GM21737 (cell line): ENCODE results near the gene NLRC5.

Source experiments
- ATAC-seq: cut with Tn5 transposase; IDR thresholded peaks from one replicate; pipeline ENCODE4 v1.9.1; 2021; ENCODE audit warnings: mild to moderate bottlenecking, moderate library complexity; ENCODE audit not compliant: unreplicated experiment

Gene NLRC5, protein sequence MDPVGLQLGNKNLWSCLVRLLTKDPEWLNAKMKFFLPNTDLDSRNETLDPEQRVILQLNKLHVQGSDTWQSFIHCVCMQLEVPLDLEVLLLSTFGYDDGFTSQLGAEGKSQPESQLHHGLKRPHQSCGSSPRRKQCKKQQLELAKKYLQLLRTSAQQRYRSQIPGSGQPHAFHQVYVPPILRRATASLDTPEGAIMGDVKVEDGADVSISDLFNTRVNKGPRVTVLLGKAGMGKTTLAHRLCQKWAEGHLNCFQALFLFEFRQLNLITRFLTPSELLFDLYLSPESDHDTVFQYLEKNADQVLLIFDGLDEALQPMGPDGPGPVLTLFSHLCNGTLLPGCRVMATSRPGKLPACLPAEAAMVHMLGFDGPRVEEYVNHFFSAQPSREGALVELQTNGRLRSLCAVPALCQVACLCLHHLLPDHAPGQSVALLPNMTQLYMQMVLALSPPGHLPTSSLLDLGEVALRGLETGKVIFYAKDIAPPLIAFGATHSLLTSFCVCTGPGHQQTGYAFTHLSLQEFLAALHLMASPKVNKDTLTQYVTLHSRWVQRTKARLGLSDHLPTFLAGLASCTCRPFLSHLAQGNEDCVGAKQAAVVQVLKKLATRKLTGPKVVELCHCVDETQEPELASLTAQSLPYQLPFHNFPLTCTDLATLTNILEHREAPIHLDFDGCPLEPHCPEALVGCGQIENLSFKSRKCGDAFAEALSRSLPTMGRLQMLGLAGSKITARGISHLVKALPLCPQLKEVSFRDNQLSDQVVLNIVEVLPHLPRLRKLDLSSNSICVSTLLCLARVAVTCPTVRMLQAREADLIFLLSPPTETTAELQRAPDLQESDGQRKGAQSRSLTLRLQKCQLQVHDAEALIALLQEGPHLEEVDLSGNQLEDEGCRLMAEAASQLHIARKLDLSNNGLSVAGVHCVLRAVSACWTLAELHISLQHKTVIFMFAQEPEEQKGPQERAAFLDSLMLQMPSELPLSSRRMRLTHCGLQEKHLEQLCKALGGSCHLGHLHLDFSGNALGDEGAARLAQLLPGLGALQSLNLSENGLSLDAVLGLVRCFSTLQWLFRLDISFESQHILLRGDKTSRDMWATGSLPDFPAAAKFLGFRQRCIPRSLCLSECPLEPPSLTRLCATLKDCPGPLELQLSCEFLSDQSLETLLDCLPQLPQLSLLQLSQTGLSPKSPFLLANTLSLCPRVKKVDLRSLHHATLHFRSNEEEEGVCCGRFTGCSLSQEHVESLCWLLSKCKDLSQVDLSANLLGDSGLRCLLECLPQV (N-terminal part only)

DNA sequence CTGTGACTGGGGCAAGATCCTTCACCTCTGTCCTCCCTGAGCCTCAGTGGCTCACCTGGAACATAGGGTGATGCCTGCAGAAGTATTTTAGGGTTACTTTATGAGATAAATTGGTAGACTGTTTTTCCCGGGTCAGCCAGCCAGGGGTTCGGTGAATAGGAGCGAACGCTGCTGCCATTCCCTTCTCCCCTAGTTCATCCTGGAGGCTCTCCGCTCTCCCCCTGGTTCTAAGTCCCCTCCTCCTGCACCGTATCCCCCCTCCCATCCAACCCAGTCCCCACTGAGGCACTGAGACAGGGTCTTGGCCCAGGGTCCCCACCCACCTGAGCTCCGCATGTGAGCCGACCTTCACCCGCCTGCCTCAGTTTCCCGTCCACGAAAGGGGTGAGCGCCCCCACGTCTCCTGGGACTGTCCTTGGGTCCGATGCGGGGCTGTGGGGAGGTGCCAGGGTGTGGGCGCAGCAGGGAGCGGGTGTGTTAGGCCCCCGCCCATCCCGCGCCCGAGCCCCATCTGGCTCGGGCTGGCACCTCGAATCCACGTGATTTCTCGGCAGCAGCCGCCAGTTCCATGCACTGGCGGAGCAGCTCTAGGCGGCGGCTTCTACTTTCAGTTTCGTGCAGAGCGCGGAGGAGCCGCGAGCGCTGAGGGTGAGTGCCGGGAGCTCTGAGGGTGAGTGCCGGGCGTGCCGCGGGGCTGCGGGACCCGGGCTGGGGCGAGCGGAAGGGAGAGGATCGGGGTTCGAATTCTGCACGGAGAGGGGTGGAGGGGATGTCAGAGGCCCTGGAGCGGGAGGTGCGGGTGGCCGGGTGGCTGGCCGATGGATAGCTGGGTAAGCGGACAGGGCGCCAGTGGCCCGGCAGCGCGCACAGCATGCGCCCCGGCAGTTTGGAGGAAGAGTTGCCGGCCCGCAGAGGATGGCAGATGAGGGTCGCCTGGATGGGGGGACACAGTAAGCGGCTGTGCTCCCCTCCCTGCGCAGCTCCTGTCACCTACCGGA lies at the start of gene NLRC5:
TSS of gene NLRC5 (plus strand) at position 610 of the 998 bp plus-strand sequence. CDS start 31,156 bp downstream, outside the sequence.
- peak; percentile 66 for ATAC-seq

DNA sequence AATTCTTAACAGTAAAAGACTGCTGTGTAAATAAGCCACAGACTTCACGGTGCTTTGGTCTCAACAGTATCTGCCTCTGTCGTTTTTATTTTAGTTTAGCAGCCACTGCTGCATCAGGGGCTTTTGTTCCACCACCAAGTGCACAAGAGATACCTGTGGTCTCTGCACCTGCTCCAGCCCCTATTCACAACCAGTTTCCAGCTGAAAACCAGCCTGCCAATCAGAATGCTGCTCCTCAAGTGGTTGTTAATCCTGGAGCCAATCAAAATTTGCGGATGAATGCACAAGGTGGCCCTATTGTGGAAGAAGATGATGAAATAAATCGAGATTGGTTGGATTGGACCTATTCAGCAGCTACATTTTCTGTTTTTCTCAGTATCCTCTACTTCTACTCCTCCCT lies 49.6 kb upstream of the NLRC5 start:
- no peak for ATAC-seq

DNA sequence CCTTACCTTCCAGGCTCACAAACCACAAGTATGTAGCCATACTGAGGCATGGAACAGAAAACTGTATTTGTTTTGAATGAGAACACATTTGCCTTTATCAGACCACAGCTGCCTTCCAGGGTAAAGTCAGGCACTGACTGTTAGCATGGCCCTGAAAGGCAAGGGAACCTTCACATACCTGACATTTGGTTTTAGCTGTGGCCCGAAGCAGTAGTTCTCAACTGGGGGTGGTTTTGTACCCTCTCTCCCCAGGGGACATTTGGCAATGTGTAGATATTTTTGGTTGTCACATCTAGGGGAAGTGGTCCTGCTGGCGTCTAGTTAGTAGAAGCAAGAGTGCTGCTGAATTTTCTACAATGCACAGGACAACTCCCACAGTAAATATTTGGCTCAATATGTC lies 48.3 kb upstream of the NLRC5 start:
- ATAC-seq = no peak

DNA sequence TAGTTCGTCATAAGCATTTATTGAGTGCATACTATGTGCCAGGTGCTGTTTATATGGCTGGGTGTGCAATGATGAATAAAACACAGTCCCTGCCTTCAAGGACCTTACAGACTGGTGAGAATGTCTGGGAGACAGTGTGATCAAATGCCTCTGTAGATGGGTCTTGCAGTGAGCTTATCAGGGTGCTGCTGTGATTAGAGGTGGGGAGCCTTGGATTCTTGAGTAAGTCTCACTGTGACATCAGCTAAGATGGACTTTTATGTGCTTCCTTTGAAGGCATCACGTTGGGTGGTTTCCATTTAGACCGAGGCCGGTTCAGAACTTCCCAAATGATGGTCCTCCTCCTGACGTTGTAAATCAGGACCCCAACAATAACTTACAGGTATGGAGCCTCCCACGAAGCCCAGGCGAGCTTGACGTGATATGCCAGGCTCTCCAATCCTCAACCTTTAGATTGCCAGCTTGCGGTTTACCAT lies 47.5 kb upstream of the NLRC5 start:
- ATAC-seq = no peak

DNA sequence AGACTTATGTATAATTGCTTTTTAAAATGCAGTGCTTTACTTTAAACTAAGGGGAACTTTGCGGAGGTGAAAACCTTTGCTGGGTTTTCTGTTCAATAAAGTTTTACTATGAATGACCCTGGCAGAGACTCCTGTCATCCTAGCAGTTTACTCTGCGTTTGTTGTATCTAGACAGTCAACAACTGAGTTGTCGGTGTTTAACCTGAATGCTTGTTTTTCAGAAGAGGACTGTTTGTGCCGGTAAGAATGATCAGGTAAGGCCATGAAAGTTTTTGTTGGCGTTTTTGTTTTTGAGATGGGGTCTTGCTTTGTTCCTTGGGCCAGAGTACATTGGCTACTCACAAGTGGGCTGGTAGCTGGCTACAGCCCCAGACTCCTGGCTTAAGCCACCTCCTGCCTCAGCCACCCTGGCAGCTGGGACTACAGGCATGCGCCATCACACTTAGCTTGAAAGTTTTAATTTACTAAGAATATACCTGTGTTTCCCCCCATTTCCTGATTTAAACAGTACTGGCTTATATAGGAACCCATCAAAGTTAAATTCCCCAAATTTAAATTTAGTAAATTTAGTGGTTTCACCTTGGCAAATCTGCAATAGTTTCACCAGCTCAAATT lies 45.5 kb upstream of the NLRC5 start:
- no peak for ATAC-seq

DNA sequence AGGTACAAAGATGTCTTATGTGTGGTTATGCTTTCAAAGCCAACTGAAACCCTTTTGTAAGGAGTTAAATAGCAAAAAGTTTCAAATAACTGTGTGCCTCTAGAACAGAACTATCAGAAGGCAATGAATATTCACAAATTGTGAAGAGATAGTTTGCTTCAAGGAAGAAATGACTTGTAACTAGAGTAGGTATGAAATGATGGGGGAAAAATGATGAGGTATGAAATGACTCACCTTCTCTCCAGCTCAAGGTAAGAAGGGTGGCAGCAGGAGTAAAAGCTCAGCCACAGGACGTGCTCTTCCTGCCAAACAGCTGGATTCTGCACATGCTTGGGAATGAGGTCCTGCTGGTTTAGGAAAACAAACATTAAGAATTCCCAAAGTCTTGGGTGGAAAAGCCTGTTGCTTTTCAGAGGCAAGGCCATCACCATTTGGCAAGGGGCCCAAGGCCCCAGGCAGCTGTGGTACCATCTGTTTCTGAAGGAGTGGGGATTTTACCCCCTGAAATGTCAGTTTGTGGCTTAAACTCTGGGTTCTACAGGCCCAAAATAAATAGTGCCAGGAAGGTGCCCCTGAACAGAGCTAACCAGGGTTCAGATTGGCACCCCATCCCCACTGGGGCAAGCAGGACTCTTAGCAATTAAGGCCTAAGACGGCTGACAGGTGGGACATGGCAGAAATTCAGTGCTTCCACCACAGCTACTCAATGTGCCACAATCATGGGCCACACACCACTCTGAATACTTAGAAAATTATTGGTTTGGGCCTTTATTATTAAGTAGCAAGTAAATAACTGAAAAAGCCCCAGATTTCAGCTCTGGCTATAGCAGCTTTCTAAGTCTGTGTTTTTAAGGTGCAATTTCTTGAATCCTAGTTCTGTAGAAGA lies 44.2 kb upstream of the NLRC5 start:
- ATAC-seq = peak; percentile 31

DNA sequence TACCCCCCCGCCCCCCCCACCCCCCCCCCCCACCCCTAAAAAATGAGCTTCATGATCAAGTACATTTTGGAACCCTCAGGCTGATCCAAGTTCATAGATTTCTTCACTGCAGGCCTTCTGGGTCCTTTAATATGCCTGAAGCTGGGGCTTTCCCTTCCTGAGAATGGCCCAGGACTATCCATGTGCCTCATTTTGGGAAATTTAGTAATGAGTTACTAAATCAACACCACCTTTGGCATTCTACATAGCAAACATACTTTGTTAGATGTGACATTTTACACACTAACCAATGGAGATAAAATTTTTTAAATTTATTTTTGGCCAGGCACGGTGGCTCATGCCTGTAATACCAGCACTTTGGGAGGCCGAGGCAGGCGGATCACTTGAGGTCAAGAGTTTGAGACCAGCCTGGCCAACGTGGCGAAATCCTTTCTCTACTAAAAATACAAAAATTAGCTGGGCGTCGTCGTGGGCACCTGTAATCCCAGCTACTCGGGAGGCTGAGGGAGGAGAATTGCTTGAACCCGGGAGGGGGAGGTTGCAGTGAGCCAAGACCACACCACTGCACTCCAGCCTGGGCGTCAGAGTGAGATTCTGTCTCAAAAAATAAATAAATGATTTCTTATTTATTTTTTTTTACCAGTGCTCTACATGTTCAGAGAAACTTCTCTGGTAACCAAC lies 43.4 kb upstream of the NLRC5 start:
- ATAC-seq = no peak

DNA sequence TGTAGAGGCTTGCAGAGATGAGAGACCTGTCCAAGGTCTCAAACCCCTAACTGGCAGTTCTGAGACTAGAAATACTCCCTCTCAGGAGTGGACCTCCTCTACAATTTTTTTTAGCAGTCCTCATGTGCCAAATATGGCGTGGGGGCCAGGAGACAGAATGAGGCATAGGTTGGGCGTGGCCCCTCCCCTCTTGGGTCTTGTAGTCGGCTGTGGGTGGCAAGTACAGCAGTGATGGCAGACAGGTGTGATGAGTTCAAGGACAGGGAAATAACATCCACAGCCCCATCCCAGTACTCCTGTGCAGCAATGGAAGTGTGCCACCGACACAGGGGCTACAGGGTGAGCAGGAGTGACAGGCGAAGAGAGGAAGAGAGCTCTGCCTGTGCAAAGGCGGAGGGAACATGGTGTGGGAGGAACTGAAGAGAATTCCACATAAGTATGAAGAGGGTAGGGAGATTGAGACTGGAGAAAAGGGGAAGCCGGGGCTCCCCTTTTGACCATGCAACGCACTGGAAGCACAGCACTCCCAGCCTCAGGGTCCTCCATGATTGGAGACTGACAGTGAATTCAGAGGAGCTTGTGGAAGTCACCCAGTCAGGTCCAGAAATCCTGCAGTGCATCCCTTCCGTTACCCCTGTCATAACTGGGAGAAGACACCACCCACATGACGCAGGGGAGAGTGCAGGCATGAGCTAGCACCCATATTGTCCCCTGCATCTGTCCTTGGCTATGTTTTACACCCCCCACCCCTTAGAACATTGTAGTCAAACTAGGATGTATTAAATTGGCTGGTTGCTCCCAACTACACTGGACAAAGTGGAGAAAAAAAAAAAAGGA lies 42.4 kb upstream of the NLRC5 start:
- ATAC-seq = no peak

DNA sequence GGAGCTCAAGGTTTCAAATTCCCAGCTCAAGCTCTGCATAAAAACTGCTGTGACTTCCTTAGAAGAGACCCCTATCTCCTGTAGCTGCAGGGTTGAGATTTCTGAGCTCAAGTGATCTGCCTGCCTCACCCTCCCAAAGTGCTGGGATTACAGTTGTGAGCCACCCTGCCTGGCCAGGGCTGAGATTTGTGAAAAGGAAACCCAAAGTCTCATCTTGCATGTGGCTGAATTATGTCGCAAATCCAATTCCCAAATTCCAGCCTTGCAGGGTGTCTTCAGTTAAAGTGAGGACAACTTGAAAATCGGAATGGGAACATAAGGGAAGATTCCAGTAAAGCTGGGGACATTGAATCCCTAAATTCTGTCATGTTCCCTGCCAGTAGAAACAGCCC lies 41.8 kb upstream of the NLRC5 start:
- no peak for ATAC-seq

DNA sequence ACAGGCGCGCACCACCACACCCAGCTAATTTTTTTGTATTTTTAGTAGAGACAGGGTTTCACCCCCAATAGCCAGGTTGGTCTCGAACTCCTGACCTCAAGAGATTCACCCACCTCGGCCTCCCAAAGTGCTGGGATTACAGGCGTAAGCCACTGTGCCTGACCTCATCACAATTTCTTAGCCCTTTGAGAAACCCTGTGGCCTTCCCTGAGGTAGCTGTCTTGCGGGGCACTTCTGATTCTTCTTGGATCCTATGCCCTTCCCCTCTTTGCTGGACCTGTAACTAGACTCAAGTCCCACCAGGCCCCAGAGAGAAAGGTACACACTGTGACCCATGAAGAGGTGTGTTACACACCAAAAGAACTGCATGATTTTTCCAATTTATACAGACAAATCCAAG lies 41.1 kb upstream of the NLRC5 start:
- ATAC-seq = no peak

DNA sequence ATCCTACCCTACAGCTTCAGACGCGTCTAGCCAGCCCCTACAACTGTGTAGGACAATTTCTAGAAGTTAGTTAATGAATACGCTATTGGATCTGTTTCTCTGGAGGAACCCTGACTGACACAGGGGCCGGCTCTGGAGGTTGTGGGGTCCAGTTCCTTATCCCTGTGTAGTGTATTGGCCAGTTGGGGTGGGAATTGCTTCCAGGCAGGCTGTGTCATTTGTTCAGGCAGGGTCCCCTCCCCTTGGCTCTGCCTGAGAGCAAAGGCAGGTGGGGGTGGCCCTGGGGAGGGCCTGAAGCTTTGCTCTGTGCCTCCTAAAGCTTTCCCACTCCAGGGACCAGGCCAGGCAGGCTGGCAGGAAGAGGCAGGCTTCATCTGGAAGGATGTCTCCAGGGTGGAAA lies 39.3 kb upstream of the NLRC5 start:
- ATAC-seq = no peak

DNA sequence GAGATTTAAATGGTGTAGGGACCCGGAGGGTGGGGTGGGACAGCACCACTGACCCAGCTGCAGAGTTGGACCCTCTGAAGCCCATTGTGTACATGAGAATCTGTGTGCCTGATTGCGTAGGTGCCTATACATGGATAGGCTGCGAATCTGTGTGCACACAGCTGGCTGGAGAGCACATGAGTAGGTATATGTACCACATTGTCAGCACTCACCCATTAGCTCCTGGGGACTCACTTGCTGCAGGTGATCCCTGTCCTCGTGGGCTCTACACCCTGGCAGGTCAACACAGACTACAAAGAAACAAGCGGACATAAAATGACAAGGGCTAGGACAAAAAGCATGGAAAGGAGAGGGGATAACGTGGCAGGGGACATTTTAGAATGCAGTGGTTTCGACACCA lies 38.9 kb upstream of the NLRC5 start:
- no peak for ATAC-seq

DNA sequence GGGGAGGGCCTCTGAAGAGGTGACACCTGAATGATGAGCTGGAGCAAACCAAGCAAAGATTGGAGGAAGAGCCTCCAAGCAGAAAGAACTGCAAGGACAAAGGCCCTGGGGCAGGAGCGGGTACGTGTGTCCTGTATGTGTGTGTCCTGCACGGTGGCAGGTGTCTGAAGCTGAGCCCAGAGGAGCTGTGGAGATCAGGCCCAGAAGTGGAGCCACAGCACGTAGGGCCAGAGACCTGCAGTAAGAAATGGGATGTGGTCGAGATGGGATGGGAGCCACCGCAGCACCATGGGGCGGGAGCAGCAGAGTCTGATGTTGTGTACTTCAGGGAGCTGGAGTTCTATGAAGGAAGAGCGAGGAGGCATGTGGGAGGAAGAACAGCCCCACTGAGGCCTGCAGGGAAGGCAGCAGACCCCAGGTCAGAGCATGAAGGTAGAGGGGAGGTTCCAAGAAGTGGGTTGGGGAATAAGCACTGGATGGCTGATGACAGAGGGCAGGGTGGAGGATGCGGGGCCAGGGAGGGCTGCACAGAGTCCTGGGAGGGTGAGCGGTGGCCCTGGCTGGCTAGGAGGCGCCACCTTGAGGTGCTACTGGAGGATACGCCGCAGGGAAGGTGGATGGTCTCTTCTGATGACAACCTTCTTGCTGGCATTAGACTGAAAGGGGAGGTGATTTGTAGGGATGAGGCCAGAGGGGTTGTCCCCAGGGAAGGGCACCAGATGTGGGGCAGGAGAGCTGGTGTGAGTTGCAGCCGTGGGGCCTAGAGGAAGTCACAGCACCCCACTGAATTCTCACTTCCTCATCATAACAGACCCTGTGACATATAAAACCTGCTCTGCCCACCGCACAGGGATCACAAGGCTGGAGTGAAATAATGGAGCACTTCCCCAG lies 38.2 kb upstream of the NLRC5 start:
- no peak for ATAC-seq

DNA sequence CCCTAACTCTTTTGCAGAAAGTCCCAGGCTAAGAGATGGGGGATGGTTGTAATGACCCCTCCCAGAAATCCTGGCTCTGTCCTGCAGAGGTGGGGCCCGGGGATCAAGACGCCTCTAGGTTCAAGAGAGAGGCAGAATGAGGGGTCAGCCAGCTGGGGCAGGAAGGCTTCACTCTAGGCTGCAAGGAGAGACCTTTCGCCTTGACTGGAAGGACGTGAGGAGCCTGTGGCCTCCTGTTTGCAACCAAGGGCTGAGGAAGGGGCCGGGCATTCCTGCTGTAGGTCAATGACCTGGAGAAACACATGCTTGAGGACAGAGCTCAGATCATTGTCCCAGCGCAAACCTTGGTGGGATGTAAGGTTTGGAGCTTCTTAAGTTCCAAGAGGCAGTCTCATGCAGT lies 36.4 kb upstream of the NLRC5 start:
- ATAC-seq = no peak

DNA sequence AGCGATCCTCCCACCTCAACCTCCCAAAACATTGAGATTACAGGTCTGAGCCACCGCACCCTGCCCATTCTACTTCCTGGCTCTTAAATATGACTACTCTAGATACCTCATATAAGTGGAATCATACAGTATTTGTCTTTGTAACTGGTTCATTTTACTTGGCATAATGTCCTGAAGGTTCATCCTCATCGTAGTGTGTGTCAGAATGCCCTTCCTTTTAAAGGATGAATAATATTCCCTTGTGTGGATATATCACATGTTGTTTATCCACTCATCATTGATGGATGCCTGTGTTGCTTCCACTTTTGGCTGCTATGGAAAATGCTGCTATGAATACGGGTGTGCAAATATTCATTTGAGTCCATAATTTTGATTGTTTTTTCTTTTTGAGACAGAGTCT lies 33.3 kb upstream of the NLRC5 start:
- no peak for ATAC-seq

DNA sequence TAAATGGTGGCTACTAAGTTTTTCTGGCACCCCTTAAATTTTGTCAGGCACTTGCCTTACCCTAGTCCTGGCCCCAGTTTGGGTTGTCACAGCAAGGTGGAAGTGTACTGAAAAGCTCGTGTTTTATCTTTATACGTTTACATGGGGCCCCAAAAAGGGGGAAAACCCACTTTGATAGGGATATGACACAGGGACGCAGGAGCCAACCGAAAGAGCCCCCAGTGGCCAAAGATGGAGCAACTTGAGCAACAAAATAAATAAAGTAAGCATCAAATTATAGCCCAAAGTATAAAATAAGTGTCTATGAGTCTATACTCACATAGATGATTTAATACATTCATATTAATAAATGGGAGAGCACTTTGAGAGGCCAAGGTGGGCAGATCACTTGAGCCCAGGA lies 32.6 kb upstream of the NLRC5 start:
- no peak for ATAC-seq
